Neural cell (in vitro differentiated cells): Measurements from ENCODE around the gene ZBTB32. TPM values are rescaled to one million over a fixed set of nuclear protein-coding genes. Genes with fewer than 3 reads are reported as not detected.

Experiments
- H2AFZ ChIP-seq: fragments of 200-600, 300-800 bp; sonication (generic), shearing (Covaris generic); 2 replicates; pipeline ENCODE4 v1.6.0; 2014; ENCODE audit warnings: low read depth, mild to moderate bottlenecking, antibody characterized with exemption, low read length, moderate library complexity
- H3F3A ChIP-seq: fragments of 200-600 bp; shearing (Covaris generic); 2 replicates; pipeline ENCODE4 v1.6.1; 2016; ENCODE audit warnings: mild to moderate bottlenecking, moderate library complexity, mixed read lengths, antibody characterized with exemption, low read length; ENCODE audit not compliant: insufficient read depth, poor library complexity, severe bottlenecking
- H3K27ac ChIP-seq: fragments of 200-600, 300-800 bp; sonication (generic), shearing (Covaris generic); 2 replicates; pipeline ENCODE4 v1.5.1; 2014; ENCODE audit warnings: mild to moderate bottlenecking, low read length, moderate library complexity
- H3K27me3 ChIP-seq: fragments of 300-800, 200-600 bp; sonication (generic), shearing (Covaris generic); 2 replicates; pipeline ENCODE4 v1.6.0; 2014; ENCODE audit warnings: mild to moderate bottlenecking, low read depth, low read length, moderate library complexity; ENCODE audit not compliant: insufficient read depth
- H3K36me3 ChIP-seq: fragments of 300-800, 200-600 bp; sonication (generic), shearing (Covaris generic); 2 replicates; pipeline ENCODE4 v1.5.1; 2014; ENCODE audit warnings: mild to moderate bottlenecking, antibody characterized with exemption, low read length, moderate library complexity; ENCODE audit not compliant: insufficient read depth
- H3K4me2 ChIP-seq: fragments of 300-800, 200-600 bp; sonication (generic), shearing (Covaris generic); 2 replicates; pipeline ENCODE4 v1.6.0; 2014; ENCODE audit warnings: mild to moderate bottlenecking, low read length
- H3K4me3 ChIP-seq: fragments of 300-800, 200-600 bp; sonication (generic), shearing (Covaris generic); 2 replicates; pipeline ENCODE4 v1.5.1; 2014; ENCODE audit warnings: mild to moderate bottlenecking, low read length, moderate library complexity
- H3K79me2 ChIP-seq: fragments of 200-600 bp; shearing (Covaris generic); replicated peaks from 2 replicates; pipeline ENCODE4 v1.6.0; 2014; ENCODE audit warnings: mild to moderate bottlenecking, low read length, moderate library complexity; ENCODE audit not compliant: insufficient read depth
- H3K9ac ChIP-seq: fragments of 300-800, 200-600 bp; sonication (generic), shearing (Covaris generic); 2 replicates; pipeline ENCODE4 v1.6.1; 2016; ENCODE audit warnings: mild to moderate bottlenecking, low read length, mixed read lengths
- H3K9me2 ChIP-seq: fragments of 200-600 bp; shearing (Covaris generic); 2 replicates; pipeline ENCODE4 v1.6.1; 2016; ENCODE audit warnings: mild to moderate bottlenecking, low read length, mixed read lengths; ENCODE audit not compliant: insufficient read depth
- H3K9me3 ChIP-seq: fragments of 200-600, 300-800 bp; sonication (generic), shearing (Covaris generic); 2 replicates; pipeline ENCODE4 v1.6.1; 2016; ENCODE audit warnings: mild to moderate bottlenecking, mixed run types, low read length, moderate library complexity, mixed read lengths
- H4K20me1 ChIP-seq: fragments of 200-600 bp; shearing (Covaris generic); 2 replicates; pipeline ENCODE4 v1.6.1; 2016; ENCODE audit warnings: mild to moderate bottlenecking, mixed run types; ENCODE audit not compliant: insufficient read depth
- EP300 ChIP-seq: fragments of 450-650 bp; conservative IDR thresholded peaks from 2 replicates; pipeline ENCODE4 v1.6.1; 2014; ENCODE audit warnings: antibody characterized with exemption, mild to moderate bottlenecking, moderate library complexity; ENCODE audit not compliant: poor library complexity, severe bottlenecking
- MXI1 ChIP-seq: fragments of 450-650 bp; conservative IDR thresholded peaks from 2 replicates; pipeline ENCODE4 v1.6.1; 2014; ENCODE audit warnings: antibody characterized with exemption, mild to moderate bottlenecking; ENCODE audit not compliant: poor library complexity, severe bottlenecking
- POLR2AphosphoS5 ChIP-seq: IDR thresholded peaks from 2 replicates; pipeline ENCODE4 v1.6.1; 2012
- RAD21 ChIP-seq: fragments of 450-650 bp; conservative IDR thresholded peaks from 2 replicates; pipeline ENCODE4 v1.6.1; 2014; ENCODE audit warnings: antibody characterized with exemption, mild to moderate bottlenecking, moderate library complexity
- TAF1 ChIP-seq: IDR thresholded peaks from 2 replicates; pipeline ENCODE4 v1.6.1; 2012; ENCODE audit warnings: low read depth
- polyA plus RNA-seq: library from polyadenylated mRNA; depleted of rRNA; stranded (reverse); fragments of >200 nt; gene quantifications from 2 replicates; pipeline ENCODE4 v1.2.3, GENCODE V29; 2014
- TF ChIP-seq, protein P1 (sequence below): IDR thresholded peaks from 2 replicates; pipeline ENCODE4 v1.6.1; 2012; ENCODE audit warnings: borderline replicate concordance

ZBTB32 gene
- polyA plus RNA-seq, 1 donor from 2014 or later = not detected

DNA sequence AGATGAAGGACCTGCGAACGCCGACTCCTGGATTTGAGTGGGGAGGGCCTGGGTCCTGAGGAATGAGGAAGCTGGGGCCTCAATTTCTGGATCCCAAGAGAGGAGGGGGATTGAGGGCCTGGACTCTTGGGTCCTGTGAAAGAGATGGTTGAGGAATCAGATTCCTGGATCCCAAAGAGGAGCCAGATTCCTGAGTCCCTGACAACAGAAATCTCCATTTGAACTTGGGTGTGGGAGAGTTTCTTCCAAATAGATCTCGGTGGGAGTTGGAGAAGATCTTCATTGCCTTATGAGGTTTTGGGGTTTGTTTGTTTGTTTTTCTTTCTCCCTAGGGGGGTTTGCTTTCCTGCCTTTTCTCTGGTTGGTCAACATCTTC is 41.7 kb downstream of the ZBTB32 start:
- H3K9me2 ChIP-seq = no peaks in the 10 kb centered on the region
- H3K36me3 ChIP-seq = no peaks in the 10 kb centered on the region
- H3K9ac ChIP-seq = peak overlapping the region; percentile 81
- peak overlapping the region; percentile 48 for H2AFZ ChIP-seq
- no peaks in the 10 kb centered on the region for H4K20me1 ChIP-seq
- H3K4me2 ChIP-seq = peak overlapping the region; percentile 91
- peaks cover 22% of the 10 kb centered on the region for H3K79me2 ChIP-seq
- peak overlapping the region; percentile 69 for H3K27ac ChIP-seq
- H3K27me3 ChIP-seq = no peaks in the 10 kb centered on the region
- no peaks in the 10 kb centered on the region for H3K9me3 ChIP-seq
- TF ChIP-seq POLR2AphosphoS5 (no peak), TAF1 (no peak), RAD21 (no peak), EP300 (no peak)
- H3F3A ChIP-seq = no peaks in the 10 kb centered on the region
- peak overlapping the region; percentile 94 for H3K4me3 ChIP-seq

DNA sequence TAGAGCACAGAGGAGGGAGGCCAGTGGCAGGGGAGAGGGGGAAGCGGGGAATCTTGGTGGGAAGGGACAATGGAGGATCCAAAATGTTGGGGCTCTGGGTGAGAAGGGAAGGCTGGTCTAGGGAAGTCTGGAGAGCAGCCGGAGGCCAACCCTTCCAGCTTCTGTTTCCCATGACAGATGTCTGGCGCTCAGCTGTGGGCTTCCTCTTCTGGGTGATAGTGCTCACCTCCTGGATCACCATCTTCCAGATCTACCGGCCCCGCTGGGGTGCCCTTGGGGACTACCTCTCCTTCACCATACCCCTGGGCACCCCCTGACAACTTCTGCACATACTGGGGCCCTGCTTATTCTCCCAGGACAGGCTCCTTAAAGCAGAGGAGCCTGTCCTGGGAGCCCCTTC is 42.2 kb downstream of the ZBTB32 start:
- peaks cover 22% of the 10 kb centered on the region for H3K79me2 ChIP-seq
- H3K9me2 ChIP-seq = no peaks in the 10 kb centered on the region
- TF ChIP-seq MXI1 (no peak), TAF1 (no peak), EP300 (no peak), RAD21 (no peak)
- TF ChIP-seq, protein P1, sequence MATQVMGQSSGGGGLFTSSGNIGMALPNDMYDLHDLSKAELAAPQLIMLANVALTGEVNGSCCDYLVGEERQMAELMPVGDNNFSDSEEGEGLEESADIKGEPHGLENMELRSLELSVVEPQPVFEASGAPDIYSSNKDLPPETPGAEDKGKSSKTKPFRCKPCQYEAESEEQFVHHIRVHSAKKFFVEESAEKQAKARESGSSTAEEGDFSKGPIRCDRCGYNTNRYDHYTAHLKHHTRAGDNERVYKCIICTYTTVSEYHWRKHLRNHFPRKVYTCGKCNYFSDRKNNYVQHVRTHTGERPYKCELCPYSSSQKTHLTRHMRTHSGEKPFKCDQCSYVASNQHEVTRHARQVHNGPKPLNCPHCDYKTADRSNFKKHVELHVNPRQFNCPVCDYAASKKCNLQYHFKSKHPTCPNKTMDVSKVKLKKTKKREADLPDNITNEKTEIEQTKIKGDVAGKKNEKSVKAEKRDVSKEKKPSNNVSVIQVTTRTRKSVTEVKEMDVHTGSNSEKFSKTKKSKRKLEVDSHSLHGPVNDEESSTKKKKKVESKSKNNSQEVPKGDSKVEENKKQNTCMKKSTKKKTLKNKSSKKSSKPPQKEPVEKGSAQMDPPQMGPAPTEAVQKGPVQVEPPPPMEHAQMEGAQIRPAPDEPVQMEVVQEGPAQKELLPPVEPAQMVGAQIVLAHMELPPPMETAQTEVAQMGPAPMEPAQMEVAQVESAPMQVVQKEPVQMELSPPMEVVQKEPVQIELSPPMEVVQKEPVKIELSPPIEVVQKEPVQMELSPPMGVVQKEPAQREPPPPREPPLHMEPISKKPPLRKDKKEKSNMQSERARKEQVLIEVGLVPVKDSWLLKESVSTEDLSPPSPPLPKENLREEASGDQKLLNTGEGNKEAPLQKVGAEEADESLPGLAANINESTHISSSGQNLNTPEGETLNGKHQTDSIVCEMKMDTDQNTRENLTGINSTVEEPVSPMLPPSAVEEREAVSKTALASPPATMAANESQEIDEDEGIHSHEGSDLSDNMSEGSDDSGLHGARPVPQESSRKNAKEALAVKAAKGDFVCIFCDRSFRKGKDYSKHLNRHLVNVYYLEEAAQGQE = no peak
- no peaks in the 10 kb centered on the region for H3F3A ChIP-seq
- H4K20me1 ChIP-seq = no peaks in the 10 kb centered on the region
- H3K4me3 ChIP-seq = peak overlapping the region; percentile 94
- peak overlapping the region; percentile 91 for H3K4me2 ChIP-seq
- no peak overlapping the region for H3K27ac ChIP-seq
- no peaks in the 10 kb centered on the region for H3K9me3 ChIP-seq
- no peak overlapping the region for H2AFZ ChIP-seq
- H3K9ac ChIP-seq = peak overlapping the region; percentile 81
- no peaks in the 10 kb centered on the region for H3K27me3 ChIP-seq
- H3K36me3 ChIP-seq = no peaks in the 10 kb centered on the region

DNA sequence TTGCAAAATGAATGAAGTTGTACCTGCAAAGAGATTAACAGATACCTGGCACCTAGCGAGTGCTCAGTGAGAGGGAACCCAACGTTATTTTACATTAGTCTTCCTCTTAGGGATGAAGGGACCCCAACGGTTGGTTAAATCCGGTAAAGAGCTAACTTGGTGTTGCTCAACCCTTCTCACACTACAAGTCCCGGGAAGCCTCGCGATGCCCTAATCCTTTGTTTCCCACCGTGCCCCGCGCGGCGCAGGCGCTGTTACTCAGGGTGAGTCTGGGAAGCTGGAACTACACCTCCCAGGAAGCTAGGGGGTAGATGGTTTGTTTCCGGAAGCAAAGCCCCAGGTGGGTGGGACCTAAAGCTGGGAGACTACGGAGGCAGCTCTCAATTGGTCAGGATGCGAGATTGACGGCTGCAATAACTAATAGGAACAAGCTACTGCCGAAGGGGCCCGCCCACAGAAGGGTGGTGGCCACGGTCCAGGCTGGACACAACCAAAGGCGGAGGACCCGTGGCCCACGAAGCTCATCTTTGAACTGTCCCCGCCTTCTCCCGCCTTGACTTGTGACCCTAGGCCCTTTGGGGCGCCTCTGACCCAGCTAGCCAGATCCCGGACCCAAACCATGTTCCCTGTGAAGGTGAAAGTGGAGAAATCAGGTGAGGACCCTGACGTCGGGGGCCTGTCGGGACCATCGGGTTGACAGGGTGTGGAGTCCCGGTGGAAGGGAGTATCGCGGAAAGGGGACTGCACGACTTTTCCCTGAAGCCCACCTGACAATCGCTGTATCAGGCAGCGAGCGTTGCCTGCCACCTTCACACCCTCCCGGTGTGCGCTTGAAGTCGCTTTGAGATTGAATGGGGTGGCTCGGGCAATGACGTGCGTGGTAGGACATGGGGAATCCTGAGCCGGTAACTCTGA is 44.0 kb downstream of the ZBTB32 start, which contains the start of gene LIN37:
Gene LIN37 (plus strand): TSS at position 471 of the 915 bp plus-strand sequence. CDS start 149 bp downstream, at position 620.
- H3F3A ChIP-seq = no peaks in the 10 kb centered on the region
- no peaks in the 10 kb centered on the region for H3K27me3 ChIP-seq
- H3K4me2 ChIP-seq = peak within 1 kb of the TSS; percentile 54
- no peaks in the 10 kb centered on the region for H3K9me2 ChIP-seq
- H3K79me2 ChIP-seq = peaks cover 22% of the 10 kb centered on the region
- H4K20me1 ChIP-seq = no peaks in the 10 kb centered on the region
- TF ChIP-seq MXI1 (peak; percentile 88), RAD21 (no peak), POLR2AphosphoS5 (peak; percentile 80), TAF1 (peak; percentile 25)
- H3K4me3 ChIP-seq = peak within 1 kb of the TSS; percentile 87
- peak within 1 kb of the TSS; percentile 65 for H3K27ac ChIP-seq
- no peaks in the 10 kb centered on the region for H3K36me3 ChIP-seq
- peak within 1 kb of the TSS; percentile 79 for H3K9ac ChIP-seq
- H3K9me3 ChIP-seq = no peaks in the 10 kb centered on the region
- H2AFZ ChIP-seq = peak within 1 kb of the TSS; percentile 80
